Activated T-helper 9 cell treated with anti-CD3 and anti-CD28 coated beads, Interleukin-2, amount 50 U/mL, for 16 hours (primary cell): ENCODE measurements around the gene RADIL.

Experiments used
- DNase-seq: peaks from one replicate; pipeline ENCODE4 v3.0.0-alpha.2; 2020; ENCODE audit warnings: low read depth

The RADIL gene

DNA sequence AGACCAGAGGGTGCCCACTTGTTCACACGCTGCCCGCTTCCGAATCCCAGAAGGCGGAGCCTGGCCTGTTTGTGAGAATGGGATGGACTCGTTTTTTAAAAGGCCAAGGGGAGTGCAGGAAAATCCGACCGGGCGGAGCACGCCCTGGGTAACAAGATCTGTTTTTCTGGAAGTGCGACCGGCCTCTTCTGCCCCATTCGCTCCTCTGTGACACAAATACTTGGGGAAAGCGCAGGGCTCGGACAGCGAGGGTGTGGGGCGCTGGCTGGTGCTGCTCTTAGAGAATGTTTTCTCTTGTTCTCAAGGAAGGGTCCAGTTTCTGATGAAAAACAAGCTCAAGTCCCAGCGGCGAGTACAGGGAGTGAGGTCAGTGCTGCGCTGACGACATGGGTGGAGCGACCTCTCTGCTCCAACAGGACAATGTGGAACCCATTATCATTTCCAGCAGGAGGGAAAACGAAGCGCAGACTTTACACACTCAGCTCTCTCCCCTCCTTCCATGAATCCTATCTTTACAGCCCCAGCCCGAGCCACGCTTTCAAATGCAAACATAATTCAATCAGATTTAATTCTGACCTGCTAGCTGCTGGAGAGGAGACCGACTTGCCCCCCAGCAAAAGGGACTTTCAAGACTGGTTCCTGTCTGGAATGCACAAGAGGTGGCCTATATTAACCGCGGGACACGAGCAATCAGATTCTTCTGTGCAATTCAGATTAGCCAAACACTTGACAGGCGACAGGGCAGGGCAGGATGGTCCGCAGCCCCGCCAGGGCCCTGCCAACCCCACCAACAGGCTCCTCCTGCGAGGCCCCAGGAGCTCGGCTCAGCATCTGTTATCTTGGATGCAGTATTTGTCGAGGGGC lies 1.1 kb downstream of the RADIL start:
- no peak for DNase-seq

DNA sequence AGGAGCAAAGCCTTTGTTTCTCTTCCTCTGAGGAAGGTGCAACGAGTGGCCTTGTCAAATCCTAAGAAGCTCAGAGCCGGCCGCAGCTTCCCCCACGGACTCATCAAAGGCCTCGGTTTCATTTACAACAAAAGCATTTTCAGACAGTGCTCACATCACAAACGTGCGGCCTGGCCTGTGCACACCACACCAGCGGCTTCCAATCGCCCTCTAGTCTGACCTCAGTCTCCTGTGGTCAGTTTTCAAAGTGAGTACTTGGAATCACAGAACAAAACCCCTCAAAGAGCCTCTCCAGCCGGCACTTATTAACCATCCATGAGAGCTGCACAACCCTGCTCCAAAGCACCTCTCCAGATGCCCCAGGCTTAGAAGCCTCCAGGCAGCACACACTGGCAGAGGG lies 3.3 kb downstream of the RADIL start:
- DNase-seq: no peak

DNA sequence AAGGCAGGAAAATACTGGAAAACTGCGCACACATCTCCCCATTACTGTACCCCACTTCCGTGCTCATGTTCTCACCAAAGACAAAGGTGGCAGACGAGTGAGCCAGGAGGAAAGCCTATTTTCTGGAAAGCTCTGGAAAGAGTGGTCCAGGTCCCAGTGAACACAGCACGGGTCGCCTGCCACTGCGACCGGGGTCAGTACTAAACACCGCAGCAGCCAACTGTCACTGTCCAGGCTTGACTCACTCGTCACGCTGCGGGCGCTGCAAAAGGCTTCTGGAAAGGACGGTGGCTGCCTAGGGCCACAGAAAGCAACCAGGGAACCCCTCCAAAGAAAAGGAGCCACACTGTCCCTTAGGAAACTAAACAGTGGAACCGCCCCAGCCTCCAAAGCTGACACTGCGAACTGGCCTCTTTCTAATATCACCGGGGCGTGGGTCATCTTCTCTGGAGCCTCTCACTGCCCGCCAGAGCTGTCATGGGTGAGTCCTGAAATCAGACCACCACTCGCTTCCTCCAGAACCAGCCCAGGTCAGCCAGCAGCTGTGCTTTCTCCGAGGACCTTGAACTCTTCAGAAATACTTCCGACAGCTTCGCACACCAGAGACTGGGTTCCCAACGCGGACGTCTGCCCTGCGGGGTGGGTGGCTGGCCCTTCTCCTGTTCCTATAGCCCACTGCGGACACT lies 4.0 kb downstream of the RADIL start:
- no peak for DNase-seq

DNA sequence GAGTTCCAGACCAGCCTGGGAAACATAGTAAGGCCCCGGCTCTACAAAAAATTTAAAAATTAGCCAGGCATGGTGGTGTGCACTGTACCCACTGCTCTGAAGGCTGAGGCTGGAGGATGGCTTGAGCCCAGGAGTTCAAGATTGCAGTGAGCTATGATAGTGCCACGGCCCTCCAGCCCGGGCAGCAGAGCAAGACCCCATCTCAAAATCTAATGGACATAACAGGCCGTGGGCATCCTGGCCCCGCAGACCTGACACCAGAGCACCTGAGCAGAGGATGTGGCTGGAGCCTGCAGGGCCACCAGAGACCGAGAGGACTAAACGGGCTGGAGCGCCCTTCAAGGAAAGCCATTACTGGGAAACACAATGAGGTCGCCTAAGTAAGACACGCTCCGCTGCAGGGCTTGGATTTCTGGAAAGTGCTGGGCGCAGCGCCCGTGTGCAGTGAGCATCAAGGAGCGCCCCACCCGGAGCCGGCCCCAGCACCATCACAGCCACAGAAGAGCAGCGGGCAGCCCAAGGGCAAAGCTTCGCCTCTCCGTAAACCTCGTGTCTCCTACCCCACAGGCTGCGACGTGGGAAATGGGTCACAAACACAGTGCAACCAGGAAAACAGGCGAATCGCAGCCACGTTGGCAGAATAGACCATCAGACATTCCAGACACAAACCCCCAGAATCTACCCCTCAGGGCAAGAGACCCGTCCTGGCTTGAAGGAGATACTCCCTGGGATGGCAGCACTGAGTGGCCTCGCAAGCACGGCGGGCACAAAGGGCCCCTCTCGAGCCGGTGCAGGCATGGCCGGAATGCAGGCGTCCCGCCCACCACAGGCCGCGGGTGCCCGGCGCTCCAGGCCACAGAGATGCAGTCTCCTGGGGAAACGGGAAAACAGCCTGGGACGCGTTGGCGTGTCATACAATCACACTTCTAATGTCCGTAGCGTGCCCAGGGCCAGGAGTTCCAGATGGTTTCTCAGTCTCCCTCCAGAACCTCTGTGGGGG lies 4.9 kb downstream of the RADIL start:
- DNase-seq: no peak

DNA sequence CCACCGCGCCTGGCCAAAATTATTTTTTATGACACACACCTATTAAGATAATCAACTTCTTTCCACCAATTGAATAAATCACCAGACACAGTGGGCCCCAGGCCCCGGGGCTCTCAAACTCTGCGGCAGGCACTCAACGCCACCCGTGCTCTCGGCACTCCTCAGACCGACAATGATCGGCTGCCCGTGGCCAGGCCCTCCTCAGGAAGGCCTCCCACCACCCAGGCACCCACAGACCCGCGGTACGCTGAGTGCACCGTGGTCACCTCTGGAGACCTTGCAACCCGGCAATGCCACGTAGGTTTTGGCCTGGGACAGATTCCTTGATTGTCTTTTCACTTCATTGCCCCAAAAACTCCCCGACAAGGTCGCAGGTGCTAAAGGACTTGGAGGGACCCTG lies 6.9 kb downstream of the RADIL start:
- no peak for DNase-seq

DNA sequence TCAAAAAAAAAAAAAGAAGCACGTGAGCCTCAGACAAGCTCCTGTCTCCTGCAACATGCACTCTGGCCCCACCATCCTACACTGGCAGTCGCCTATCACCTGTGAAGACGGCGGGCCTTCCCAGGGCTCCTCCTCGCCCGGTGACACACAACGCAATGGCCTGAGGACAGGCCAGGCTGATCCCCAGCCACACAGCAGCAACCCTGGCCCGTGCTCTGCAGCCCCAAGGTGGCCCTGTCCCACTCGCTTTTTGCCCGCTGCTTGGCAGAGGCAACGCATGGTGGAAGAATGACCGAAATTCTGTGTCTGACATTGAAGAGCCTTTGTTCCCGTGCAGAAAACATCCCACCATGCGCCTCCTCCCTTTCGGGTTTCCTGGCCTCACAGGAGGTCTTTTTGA lies 8.1 kb downstream of the RADIL start:
- no peak for DNase-seq

DNA sequence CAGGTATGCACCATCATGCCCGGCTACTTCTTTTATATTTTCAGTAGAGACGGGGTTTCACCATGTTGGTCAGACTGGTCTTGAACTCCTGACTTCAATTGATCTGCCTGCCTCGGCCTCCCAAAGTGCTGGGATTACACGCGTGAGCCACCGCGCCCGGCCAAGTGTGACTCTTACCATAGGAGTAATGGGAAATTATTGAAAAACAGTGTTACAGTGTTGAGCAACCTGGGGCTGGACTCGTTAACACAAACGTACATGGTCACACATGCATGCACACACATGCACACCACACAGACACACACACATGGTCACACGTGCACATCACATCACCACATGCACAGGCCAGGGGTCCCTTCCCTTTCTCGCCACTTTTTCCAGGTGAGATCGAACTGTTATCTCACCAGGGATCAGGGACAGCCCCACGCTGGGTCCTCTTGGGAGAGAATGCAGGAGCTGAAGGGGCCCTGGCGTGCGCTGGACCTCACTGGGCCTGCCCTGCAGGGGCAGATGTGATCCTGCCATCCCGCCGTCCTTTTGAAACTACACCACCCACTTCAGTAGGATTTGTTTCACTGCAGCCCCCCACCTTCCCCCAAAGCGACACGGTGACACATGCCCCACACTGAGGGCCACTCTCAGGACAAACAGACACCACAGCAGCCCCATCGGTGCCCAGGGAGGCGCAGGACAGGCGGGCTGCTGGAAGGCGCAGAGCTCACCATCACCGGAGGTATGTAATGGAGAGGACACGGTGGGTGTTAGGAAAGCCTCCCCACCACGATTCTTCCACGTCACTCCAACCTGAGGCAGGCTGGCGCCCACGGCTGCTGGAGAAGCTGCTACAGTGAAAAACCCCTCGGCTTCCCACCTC lies 10.2 kb downstream of the RADIL start:
- DNase-seq: no peak

DNA sequence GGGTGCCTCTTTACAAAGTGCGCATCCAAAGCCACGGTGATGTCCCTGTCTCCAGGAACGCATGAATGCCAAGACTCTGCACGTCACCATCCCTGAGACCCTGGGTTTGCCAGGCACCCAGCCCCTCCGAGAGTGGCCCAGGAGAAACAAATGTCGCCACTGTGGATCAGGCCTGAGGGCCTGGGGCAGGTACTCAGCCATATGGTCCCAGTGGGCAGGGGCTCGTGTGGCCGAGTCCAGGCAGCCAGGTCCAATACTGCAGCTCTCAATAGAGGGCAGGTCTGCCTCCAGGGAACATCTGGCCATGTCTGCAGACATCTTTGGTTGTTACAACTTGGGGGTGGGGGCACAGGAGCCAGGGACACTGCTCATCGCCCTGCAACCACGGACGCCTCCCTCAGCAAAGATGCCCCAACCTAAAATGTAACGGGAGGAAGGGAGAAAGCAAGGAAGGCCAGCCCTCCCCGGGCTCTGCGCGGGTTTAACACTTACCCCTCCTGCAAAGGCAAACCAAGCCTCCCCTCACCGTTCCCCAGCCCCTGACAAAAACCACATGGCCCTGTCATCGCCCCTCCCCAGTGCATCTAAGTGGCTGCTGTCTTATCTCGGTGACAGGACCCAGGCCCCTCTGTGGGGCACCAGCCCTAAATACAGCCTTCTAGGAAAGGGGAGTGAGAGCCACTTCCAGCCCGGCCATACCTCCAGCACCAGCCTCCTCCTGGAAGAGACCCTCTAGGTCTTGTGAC lies 11.4 kb downstream of the RADIL start:
- DNase-seq: no peak

DNA sequence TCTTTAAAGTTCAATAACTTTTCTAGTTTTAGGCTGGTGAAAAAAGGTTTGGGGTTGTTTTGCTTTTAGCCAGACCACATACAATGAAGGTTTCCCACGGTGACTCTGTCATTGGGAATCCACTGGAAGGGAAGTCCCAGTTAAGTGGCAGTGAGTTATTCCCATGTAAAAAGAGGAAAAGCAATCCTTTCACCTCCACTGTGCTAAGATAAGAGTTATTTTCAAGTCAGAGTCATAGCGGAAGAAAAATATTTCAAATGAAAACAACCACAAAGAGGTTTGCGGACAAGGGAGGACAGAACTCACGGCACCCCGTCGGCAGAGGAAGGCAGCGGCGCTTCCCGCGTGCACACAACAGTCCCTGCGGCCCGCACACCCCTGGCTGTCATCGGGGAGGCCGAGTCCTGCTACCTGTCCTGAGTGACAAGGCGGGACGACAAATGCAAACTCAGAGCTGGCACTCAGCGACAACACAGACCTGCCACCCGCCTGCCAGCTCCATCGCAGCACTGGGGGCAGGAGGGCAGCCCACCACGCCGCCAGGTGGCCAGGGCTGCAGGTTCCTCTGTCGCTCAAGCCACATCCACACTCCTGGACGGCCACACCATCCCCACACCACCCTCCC lies 12.3 kb downstream of the RADIL start:
- DNase-seq: no peak

DNA sequence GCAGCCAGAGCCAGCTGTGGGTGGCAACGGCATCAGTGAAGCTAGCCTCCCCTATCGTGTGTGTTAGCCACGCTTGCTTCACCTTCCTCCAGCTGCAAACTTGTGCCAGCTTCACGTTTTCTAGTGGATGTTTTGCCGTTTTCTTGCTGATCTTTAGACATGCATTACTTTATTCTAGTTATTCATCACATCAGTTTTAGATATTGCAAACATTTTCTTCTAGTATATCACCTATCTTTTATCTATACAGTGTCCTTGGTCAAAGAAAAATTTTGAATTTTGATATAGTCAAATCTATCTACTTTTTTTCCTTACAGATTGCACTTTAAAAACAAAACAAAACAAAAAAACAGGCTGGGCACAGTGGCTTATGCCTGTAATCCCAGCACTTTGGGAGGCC lies 15.0 kb downstream of the RADIL start:
- DNase-seq: no peak

DNA sequence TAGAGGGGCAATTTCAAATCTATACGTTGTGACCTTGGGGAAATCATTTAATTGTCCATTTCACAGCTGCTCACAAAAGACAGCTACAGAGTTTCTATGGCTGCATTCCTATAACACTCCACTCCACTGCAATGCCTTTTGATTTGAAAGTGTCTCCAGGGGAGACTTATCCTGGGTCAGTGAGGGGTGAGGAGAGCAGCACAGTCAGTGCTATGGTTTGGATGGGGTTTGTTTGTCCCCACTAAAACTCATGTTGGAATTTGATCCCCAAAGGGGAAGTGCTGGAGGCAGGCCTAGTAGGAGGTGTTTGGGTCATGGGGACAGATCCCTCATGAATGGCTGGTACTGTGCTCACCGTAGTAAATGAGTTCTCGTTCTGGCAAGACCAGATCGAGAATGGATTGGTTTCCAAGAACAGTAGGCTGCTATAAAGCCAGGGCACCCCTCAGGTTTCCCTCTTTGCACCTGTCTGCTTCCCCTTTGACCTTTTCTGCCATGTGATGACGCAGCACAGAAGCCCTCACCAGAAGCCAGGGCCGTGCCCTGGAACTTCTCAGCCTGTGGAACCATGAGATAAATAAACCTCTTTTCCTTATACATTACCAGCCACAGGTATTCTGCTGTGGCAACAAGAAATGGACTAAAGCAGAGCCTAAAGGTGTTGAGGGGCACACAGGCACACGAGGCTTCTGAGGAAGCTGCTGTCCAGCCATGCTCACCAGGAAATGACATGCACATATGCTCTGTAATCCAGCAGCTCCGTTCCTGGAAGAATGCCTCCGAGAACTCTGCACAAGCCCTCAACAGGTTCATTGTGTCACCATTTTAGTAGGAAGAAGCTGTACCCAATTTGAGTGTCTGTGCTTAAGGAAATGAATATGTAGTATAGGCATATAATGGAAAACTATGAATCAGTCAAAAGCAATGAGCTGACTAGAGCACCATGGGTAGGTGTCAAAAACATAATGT lies 16.7 kb downstream of the RADIL start:
- DNase-seq: no peak

DNA sequence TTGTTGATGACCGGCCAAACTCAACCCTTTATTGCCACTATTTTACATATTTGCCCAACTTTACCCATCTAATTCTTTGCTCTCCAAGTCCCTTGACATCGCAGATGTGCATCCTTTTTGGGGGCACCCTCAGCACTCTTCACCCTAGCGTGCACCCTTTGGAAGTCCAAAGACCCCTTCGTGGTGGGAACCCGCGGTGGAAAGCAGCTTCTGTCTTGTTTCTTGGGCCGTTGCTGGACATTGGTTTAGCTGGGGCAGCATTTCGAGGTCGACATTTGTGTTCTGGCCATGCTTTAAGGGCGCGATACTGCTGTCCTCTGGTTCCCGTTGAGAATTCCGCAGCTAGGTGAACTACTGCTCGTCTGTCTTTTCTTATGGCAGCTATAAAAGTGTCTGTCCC lies 21.4 kb downstream of the RADIL start:
- DNase-seq: no peak

DNA sequence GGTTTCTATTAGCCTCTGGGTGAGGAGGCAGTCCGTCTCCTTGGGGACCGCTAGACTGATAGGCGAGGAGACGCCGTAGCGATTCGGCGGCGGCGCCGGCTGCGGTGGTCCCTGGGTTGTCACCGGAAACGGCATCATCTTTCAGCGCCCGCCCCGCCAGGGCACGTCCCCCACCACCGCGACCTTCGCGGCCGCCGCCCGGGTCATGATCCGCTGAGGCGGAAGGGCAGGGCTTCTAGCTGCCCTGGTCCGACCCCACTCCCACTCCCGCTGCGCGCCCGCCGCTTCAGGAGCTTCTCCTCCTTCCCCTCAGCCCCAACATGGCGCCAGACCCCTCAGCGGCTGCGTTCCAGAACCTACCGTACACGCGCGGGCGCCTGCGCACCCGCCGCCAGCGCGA lies 21.8 kb downstream of the RADIL start, which contains the start of gene PAPOLB:
PAPOLB (minus strand) TSS at position 358 of the 400 bp plus-strand sequence; CDS start at position 138, 220 bp downstream.
- no peak for DNase-seq

DNA sequence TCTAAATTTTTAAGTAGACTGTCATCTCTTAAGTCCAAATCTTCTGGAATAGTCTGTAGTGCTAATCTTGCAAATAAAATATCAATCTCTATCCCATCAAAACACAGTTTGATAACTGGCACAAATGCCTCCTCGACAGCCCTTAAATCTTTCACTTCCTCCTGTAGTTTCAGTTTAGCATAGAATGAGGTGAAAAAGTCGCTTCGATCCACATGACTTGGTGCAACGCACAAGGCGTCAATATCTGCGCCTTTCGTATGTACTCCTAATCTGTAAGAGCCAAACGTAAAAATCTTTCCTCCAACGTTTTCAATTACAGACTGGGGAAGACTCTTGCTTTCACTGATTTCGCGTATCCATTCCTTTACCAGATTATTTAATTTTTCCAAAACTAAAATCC lies 22.3 kb downstream of the RADIL start:
- no peak for DNase-seq

DNA sequence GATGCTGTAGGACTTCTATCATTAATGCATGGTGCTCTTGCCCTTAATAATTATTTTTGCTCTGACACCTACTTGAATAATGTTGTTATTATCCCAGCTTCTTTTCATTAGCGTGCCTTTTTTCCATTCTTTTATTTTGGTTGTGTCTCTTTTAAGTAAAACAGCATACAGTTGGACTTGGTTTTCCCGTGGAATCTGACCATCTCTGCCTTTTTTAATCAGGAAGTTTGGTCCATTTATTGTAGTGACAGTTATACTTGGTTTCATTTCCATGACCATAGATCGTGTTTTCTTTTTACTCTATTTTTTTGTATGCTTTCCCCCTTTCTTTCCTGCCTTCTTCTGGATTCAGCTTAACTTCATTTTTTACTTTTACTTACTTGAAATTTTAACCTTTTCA lies 26.3 kb downstream of the RADIL start:
- no peak for DNase-seq

DNA sequence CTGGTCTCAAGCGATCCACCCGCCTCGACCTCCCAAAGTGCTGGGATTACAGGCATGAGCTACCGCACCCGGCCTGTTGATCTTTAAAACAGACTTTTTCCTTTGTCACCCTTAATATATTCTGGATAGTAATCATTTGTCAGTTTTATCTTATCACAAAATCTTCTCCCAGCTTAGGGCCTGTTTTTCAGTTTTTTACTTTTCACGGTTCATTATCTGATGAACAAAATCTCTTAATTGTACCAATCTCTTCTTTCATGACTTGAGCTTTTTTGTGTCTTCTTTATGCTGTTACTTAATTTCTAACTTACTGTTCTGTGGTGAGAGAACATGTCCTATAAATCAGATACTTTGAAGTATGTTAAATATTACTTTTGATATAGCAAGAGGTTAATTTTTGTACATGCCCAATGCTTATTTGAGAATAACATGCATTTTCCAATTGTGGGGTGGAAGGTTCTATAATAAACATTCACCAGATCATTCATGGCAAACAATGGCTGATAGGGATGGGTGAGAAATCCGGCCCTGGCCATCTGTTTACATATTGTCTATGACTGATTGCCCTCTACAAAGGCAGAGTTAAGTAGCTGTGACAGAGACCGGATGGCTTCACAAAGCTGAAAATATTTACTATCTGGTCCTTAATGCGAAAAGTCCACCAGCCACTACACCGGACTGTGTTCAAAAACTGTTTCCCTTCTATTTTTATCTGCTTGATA lies 27.0 kb downstream of the RADIL start:
- DNase-seq: no peak

DNA sequence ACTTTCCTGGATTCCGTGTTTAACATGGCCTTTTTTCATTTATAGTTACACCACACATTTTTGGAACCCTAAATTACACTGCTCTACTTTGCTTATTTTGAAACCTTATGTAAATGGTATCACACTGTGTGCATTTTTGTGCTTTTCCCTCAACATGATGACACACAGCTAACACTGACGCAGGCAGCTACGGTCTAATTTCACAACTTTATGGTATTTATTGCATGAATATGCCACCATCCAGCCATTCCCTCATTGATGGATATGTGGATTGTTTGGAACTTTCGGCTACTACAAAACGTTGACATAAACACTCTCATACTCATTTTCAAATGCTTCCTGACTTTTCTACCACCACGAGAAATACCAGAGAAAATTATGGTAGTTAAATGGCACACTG lies 28.6 kb downstream of the RADIL start:
- DNase-seq: no peak
